Activated CD4-positive, alpha-beta T cell treated with anti-CD3 and anti-CD28 coated beads, Interleukin-10, Interleukin-2, amounts not matched to agents 100 ng/mL and 50 ng/mL, durations not matched to agents 16 hours and 8 hours (primary cell): ENCODE data around the gene DGKQ.

Experiments
- DNase-seq: peaks from one replicate; pipeline ENCODE4 v3.0.0-alpha.2; 2020

The DGKQ gene

DNA sequence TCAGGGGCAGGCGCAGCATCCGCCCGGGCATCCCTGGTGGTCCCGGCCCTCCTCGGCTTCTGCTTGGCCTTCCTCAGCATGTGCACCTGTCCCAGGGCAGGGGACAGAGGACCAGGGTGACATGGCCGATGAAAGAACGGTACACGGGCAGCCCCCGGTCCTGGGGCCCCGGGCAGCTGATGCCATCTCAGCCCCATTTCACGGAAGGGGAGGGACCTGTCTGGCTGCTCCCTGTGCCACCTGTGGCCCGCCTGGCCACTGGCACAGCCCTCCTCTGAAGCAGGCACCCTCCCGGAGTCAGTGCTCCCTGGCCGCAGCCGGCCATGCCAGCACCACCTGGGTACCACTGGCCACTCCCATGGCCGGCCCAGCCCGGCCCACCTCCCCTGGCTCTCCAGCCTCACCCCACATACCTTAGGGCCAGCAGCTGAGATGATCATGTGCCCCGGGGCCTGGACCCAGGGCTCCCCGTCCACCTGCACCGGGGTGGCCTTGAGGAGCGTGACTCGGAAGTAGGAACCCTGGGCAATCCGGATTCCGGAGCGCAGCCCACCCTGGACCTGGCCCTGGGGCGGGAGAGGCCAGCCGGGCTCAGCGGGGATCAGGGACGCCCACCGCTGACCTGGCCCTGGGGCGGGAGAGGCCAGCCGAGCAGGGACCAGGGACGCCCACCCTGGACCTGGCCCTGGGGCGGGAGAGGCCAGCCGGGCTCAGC lies 12.6 kb downstream of the DGKQ start:
- DNase-seq = no peak

DNA sequence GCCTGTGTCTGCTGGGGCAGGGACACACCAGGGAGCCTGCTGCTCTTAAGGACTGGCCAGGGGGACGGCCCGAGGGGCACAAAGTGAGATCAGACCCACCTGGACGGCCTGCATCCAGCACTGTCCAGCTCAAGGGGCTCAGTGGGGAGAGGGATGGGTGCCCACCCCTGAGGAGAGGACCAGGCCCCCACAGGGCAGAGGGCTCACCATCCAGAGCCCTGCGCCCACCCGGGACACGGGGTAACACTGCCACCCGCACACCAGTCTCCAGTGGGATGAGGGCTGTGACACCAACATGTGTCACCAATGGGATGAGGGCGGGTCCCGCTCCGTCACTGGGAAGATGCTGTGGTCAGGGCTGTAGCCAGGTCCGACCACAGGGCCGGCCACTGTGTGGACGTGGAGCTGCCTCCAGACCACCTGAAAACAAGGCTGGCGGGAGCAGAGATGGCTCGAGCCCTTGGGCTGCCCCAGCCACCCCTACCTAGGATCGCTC lies 13.2 kb downstream of the DGKQ start:
- DNase-seq = no peak

DNA sequence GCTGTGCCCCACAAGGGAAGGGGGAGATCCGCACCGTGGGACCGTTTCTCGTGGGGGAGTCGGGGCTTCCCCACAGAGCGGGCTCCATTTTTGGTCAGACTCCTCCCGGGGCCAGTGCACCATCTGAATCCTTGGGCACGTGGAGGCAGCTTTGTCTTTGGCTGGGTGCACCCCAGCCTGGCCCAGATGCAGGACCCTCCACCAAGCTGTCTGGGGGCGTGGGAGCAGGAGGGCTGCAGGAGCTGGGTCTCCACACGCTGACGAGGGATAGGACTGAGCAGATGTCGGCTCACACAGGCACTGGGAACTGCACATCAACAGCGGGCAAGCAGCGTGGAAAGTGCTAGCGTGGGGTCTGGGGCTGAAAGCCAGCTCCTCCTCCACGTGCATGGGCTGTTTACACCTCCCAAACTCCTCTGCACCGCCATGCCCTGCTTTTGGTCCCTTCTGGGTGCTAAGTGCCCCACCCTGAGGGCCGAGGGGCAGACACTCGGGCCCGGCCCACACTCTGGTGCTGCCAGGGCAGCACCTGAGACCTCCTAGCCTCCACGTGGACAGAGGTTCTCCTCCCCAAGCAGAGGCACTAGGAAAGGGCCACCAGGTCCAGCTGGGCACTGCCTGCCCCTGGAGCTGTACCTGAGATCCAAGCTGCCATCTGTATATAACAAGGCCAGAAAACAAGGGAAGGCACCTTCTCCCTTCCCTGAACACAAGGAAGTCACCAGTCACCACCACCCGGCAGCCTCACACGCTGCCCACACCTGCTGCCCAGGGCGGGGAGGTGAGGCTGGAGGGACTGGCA lies 13.8 kb downstream of the DGKQ start:
- no peak for DNase-seq

DNA sequence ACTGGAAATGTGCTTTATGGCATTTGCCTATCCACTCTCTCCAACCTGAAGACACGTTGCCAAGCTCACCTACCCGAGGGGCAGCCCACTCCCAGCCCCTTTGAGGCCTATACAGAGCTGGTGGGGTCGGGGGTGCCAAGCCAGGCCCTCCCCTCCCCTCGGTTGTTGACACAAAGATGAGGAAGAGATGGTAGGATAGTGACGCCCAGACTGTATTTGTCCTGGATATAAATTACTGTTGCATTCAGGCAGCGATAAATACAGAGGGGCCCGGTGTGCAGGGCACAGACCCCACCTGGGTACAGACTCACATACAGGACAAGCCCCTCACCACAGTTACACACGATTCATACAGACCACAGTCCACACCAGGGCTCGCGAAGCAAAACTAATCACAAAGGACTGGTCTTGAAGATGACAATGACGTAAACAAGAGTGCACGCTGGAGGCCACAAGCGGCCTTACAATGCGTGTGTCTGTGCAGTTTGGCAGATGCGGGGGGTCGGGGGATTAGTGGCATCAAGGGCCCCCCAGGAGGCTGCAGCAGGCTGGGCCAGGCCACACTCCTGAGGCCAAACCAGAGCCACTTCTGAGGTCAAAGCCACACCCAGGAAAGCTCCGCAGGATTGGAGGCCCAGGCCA lies 14.6 kb downstream of the DGKQ start:
- DNase-seq = no peak

DNA sequence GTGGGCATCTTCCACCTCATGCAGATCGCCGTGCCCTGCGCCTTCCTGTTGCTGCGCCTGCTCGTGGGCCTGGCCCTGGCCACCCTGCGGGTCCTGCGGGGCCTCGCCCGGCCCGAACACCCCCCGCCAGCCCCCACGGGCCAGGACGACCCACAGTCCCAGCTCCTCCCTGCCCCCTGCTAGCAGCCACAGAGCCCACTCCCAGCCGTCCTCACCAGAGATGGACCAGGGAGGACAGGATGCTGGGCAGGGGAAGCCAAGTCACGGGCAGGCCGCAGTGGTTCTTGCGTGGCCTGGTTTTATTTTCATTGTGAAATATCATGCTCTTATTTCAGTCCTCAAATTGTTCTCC lies 15.1 kb downstream of the DGKQ start:
- DNase-seq = no peak

DNA sequence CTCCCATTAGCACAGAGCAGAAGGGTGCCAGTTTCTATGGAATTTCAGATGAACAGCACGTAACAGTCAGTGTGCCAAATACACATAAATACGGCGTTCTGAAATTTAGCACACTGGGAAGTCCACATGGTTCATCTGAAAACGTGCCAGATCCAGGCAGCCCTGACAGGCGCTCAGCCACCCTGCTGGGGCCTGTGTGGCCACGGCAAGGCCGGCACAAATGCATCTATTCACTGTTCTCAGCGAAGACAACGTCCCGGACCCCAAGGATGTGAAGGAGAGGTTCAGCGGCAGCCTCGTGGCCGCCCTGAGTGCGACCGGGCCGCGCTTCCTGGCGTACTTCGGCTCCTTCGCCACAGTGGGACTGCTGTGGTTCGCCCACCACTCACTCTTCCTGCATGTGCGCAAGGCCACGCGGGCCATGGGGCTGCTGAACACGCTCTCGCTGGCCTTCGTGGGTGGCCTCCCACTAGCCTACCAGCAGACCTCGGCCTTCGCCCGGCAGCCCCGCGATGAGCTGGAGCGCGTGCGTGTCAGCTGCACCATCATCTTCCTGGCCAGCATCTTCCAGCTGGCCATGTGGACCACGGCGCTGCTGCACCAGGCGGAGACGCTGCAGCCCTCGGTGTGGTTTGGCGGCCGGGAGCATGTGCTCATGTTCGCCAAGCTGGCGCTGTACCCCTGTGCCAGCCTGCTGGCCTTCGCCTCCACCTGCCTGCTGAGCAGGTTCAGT lies 15.6 kb downstream of the DGKQ start:
- no peak for DNase-seq

DNA sequence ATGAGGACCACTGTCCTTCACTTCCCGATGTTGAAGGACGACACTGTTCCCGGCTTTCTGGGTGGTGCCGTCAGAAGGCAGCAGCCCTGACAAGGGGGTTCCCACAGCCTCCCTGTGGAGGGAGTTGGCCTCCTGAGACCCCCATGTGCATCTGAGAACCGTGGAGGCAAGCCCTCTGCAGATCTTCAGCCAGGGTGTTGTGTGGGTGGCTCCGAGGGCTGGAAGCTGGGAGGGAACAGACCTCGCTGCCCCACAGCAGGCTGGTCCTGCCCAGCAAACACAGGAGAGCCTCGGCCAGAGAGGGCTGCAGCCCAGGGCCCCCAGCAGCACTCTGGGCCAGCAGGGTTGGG lies 16.2 kb downstream of the DGKQ start:
- DNase-seq = no peak

DNA sequence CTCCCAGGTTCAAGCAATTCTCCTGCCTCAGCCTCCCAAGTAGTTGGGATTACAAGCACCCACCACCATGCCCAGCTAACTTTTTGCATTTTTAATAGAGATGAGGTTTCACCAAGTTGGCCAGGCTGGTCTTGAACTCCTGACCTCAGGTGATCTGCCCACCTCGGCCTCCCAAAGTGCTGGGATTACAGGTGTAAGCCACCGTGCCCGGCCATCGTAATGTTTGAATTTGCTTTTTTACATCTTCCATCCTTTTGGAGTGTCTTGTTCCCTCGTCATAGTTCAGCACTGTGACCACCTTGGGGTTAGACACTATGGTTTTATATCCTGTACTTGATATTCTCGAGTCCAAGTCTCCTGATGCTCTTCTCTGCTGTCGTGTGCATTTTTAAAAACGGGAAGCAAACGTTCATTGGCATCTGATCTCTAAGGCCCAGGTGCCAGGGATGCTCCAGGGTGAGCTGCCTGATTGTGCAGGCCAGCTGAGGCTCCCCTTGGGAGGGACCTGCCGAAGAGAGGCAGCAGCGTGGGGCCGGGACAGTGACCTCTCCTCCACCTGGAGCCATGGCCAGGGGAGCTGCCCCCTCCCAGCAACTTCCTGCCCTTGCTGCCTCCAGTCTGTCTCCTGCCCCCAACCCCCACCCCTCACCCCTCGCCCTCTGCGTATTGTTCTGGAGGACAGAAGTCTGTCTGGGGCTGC lies 16.7 kb downstream of the DGKQ start:
- DNase-seq = no peak

DNA sequence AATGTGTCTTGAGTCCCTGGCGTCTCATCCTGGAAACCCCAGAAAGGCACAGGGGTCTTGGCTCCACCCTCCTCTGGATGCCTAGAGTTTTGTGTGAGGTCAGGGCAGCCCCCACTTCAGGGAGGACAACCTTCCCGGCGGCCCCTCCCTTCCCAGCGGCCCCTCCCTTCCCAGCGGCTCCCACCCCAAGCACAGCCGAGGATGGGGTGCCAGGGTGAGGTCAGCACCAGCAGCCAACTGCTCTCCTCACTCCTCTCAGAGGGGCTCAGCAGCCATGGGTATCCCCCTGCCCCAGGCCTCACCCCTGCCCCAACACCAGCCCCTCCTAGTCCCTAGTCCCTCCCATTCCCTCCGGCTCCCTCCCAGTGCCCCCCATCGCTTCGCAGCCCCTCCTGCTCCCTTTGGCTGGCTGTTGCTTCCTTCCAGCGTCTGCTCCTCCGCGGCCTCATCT lies 17.4 kb downstream of the DGKQ start:
- DNase-seq = no peak

DNA sequence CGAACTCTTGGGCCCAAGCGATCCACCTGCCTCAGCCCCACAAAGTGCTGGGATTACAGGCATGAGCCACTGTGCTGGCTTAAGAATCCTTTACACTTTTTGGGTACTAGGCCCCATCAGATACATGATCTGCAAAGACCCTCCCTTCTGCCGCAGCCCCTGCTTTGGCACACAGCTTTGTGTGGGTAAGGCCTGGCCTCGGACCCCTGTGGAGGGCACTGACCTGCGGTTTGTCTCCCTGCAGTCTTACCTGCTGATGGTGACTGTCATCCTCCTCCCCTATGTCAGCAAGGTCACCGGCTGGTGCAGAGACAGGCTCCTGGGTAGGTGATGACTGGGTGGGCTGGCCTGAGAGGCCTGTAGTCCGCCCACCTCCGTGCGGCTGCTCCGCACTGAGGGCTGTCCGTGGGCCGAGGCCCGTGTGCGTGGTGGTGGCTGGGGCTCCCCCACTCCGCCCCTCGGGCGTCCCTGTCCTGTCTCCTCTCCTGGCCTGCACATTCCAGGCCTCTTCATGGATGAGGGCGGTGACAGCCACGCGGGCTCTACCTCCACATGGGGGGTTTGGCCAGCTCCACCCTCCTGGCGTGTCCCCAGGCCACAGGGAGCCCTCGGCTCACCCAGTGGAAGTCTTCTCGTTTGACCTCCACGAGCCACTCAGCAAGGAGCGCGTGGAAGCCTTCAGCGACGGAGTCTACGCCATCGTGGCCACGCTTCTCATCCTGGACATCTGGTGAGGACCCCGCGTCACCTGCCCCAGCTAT lies 18.0 kb downstream of the DGKQ start:
- no peak for DNase-seq

DNA sequence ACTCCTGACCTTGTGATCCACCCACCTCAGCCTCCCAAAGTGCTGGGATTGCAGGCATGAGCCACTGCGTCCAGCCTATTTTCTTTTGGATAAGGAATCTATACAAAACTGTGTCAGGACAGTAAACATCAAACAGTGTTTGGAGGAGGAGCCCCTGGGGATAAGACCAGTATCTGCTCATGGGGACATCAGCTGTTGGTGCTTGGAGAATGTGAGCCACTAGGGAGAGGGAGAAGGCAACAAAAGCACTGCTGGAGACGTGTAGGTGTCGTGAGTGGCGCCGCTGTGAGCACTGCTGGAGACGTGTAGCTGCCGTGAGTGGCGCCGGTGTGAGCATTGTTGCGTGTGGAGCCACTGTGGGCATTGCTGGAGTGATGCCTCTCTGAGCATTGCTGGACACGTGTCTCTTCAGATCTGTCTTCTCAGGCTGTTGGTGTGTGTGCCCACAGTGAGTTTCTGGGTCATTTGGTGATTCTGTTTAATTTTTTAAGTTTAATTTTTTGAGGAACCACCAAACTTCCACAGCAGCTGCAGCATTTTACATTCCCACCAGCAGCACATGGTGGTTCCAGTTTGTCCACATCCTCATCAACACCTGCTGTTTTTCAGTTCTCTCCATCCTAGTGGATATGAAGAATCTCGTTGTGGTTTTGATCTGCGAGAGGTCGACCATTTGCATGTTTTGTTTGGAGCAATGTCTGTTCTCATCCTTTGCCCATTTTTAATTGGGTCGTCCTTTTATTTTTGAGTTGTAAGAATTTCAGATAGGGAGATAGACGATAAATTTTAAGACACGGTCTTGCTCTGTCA lies 19.0 kb downstream of the DGKQ start:
- DNase-seq = no peak

DNA sequence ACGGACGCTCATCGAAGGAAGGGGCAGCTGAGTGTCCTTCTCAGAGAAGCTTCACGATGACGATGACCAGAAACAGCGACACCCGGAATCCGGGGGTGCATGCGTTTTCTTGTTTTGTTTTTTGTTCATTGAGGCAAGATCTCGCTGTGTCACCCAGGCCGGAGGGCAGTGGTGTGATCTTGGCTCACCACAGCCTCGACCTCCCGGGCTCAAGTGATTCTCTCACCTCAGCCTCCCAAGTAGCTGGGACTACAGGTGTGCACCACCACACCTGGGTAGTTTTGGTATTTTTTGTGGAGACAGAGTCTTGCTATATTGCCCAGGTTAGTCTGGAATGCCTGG lies 19.8 kb downstream of the DGKQ start:
- DNase-seq = no peak

DNA sequence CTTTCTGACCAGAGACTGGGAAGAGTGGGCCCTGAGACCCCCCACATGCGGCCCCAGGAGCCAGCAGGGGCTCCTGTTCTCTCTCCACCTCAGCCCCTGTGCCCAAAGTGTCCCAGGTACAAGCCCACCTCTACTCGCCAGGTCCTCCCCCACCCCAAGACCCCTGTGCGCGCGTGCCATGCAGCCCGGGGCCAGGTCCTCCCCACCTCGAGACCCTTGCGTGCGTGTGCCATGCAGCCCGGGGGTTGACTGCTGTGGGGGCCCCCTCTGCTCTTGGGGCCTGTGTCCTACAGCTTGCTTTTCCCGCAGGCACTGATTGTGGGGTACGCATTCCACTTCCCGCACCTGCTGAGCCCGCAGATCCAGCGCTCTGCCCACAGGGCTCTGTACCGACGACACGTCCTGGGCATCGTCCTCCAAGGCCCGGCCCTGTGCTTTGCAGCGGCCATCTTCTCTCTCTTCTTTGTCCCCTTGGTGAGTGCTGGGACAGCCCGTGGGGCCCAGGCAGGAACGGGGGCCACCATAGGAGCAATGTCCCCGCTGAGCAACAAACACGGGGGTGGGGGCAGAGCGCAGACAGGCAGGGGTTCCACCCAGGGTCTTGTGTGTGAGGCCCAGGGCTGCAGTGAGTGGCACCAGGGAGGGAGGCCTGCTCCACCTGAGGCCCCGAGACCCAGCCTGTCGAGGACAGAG lies 20.3 kb downstream of the DGKQ start:
- DNase-seq = no peak

DNA sequence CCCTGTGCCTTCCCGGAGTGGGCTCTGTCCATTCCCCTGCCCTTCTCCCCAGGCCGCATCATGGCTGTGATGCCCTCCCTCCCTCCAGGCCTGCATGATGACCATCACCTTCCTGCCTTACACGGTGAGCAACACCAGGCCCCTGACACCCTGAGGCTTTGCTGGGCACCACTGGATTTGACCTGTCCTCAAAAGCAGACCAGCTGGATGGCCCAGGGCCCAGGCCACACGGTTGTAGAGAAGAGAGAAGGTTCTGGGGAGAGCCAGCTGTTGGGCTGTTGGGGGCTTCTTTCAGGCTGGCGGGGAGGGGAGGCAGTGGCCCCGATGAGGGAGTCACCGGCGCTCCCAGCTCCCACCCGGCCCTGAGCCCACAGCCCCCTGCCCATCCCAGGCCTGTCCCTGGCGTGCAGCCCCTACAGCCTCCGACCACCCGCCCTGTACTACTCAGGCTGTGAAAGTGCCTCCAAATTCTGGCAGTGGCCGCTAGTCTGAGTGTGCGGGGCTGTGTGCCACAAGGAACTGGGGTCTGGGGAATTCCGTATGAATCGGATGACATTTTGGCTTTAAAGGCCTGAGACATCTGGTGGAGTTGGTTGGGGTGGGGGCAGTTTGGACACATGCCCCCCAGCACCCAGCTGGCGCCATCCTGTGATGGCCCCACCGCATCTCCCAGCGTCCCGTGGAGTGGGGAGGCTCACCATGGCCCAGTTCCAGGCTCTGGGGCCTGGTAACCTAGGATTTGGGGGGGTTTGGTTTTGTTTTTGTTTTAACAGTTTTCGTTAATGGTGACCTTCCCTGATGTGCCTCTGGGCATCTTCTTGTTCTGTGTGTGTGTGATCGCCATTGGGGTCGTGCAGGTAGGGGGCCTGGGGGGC lies 21.5 kb downstream of the DGKQ start:
- DNase-seq = no peak

DNA sequence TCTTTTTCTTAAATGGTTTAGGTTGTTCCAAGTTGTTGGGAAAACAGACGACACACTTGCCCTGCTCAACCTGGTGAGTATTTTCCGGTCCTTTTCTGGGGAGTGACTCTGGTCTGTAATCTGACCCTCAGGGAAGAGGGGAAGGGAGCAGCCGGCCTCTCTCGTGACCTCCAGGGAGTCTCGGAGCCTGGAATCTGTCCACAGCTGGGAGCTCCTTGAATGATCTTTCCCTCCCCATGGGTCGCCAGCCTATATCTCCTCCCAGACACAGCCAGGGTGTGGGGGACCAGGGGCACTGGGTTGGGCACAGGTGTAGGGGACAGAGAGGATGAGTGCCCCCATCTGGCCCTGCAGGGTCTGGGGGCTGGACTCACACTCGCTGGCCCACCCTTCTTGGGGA lies 22.2 kb downstream of the DGKQ start:
- no peak for DNase-seq

DNA sequence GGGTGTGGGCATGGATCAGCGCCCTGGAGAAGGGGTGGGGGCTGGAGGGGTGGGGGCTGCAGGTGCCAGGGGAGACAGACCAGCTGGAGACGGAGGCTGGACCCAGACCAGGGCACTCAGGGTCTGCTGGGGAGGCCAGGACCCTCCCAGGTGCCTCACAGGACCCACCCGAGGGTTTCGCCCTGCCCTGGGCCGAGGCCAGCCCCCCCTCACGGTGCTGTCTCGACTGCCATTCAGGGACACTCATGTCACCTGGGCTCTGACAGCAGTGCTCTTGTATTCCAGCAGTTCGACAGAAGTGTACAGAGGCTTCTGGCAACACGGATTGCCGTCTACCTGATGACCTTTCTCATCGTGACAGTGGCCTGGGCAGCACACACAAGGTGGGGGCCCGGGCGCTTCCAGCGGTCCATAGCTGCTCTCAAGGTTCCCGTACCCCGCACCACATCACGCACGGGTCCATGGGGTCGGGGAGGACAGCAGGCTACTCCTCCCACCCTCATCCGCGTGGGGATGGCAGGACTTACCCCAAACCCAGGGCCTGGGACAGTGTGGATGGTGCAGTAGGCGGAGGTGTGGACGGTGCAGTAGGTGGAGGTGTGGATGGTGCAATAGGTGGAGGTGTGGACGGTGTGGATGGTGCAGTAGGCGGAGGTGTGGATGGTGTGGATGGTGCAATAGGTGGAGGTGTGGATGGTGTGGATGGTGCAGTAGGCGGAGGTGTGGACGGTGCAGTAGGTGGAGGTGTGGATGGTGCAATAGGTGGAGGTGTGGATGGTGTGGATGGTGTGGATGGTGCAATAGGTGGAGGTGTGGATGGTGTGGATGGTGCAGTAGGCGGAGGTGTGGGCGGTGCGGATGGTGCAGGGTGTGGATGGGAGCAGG lies 23.0 kb downstream of the DGKQ start:
- DNase-seq = no peak

DNA sequence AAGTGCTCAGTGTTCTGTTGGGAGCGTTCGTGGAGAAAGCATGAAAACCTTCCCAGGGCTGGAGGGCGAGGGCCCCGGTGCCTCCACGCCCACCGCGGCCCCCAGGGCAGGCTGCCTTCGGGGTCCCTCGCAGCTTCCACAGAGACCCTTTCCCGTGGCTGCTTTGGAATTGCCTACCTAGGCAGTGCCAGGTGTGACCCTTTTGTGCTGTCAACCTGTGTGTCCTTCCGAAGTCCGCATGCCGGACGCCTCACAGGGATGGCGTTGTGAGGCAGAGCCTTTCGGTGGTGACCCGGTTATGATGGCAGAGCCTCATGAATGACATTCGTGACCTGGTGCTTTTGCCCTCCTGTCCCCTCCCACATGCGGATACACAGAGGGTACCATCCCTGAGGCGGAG lies 23.7 kb downstream of the DGKQ start:
- DNase-seq = no peak

DNA sequence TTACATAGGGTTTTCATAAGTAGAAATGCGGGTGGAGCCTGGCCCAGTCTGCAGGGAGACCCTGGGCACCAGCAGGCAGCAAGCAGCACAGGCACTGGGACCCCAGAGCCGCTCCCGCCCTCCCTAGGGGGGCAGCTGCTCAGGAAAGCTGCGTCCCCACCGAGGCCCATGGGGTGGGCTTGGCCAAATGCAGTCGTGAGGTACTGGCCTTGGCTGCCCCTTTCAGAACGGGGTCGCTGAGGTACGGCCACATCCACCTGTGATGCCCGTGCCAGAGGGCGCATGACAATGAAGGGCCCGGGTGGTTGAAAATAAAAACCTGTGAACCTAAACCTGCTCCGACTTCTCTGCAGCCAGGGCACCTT lies 24.5 kb downstream of the DGKQ start:
- DNase-seq = no peak
